Transverse colon (tissue), 4 donors: ENCODE data around the gene GALNT10.

Source experiments
- CTCF ChIP-seq, 5 experiments: fragments of 200-600 bp in 3 of 5; fragments of 450-650 bp in 2 of 5; sonication (generic) in 3 of 5; IDR thresholded peaks; 1 replicate in 2 of 5; 2 replicates in 3 of 5; pipeline ENCODE4 v1.5.1; 2016 to 2017; ENCODE audit warnings: antibody characterized with exemption in 5 of 5, inconsistent platforms in 3 of 5, mild to moderate bottlenecking in 2 of 5, moderate library complexity in 1 of 5
- EP300 ChIP-seq: sonication (generic); formaldehyde crosslinking; IDR thresholded peaks from one replicate; pipeline ENCODE4 v1.6.1; 2017; ENCODE audit warnings: antibody characterized with exemption, low read depth
- POLR2A ChIP-seq: fragments of 450-650 bp; IDR thresholded peaks from one replicate; pipeline ENCODE4 v1.6.1; 2016; ENCODE audit warnings: antibody characterized with exemption, mild to moderate bottlenecking, moderate library complexity
- POLR2AphosphoS5 ChIP-seq, 3 donors: sonication (generic); formaldehyde crosslinking; IDR thresholded peaks; one replicate each; pipeline ENCODE4 v1.6.1; 2016; ENCODE audit warnings: antibody characterized with exemption in 3 of 3

- TF ChIP-seq POLR2AphosphoS5 (IDR thresholded peaks at IDR 0.05) (no peak), CTCF (IDR thresholded peaks at IDR 0.05) (no peak), EP300 (no peak), POLR2A (no peak)
These were observed 151.7 kb downstream of the GALNT10 start for GRCh38 chr5:154342211-154342610.
